Stimulated activated CD4-positive, alpha-beta T cell treated with anti-CD3 and anti-CD28 coated beads, Interleukin-4, amount 100 ng/mL, for 4 hours (primary cell): ENCODE measurements around the gene GPC5.

Experiments used
- DNase-seq, 2 experiments: peaks; one replicate each; pipeline ENCODE4 v3.0.0-alpha.2; 2020

The GPC5 gene

DNA sequence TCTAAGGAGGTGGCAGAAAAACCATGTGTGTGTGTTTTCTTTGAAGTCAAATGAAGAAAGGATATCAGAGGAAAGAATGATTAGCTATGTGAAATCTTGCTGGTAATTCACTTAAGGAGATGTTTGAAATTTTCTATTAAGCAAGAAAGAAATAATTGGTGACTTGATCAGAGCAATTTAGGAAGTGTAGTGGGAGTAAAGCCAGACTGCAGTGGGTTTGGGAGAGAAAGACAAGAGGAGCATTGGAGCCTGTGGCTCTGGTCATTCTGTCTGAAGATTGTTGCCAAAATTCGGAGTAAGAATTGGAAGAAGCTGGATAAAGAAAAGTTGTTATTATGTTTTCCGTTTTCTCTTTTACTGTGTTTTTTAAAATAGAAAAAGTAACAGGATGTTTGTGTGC lies 640.5 kb downstream of the GPC5 start:
- DNase-seq = no peak

DNA sequence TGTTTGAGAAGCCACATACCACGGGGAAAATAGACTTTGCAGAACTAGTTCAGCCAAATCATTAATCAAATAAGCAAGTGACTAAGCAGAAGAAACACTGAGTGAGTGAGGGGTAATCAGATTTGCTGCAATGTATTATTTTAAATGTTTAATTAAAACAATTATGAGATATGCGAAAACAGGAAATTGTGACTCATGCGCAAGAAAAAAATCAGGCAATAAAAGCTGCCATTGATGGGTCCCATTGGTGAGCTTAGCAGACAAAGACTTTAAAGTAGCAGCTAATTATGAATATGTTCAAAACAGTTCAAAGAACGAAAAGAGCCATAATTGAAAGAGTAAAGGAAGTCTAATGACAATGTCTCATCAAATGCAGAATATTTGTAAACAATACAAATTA lies 644.1 kb downstream of the GPC5 start:
- no peak for DNase-seq

DNA sequence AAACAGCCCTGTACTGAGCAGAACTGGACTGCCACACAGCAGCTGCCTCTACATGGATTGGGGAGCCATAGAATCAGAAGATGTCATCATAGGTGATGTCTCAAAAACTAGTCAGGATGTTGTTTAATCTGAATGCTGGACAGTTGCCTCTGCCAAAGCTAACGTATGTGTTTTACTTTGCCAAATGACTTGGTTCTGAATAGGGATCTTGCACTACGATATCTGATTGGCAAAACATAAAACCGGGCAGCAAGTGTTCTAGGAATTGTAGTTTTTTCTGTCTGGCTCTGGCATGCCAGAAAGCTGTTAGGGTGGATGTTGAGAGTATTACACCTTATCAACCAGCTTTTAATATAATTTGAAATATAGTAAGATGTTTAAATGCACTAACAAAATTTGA lies 645.9 kb downstream of the GPC5 start:
- DNase-seq = no peak

DNA sequence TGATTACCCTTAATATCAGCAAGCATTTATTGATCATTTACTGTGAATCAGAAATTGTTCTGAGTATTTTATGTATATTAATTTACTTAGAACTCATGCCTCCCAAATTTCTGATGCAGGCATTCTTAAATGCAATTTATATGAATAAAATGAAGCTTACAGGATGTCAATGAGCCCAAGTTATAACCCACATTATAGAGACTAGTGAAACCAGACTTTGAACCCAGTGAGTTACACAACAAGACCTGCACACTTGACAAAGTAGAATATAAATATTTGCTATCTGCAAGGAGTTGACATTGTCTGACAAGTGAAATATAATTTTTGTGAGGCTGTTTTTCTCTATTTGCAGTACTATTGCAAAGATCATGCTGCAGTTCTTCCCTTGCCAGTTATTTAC lies 656.0 kb downstream of the GPC5 start:
- no peak for DNase-seq

DNA sequence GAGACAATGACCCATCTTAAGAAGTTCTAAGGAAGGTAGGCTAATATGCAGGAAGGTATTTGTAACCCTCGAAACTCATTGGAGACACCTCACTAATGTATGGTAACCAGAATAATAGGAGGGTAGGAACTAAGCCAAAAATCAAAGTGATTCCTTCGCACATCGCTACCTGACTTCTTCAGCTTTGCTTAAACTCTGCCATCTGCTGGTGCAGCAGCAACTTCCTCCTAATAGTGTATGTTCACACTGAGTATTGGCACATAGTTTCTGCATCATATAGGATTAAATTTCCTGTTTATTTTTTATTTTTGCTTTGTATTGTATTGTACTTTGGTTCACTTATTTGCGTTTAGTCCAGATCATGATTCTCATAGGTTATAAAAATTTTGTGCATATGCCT lies 676.2 kb downstream of the GPC5 start:
- no peak for DNase-seq

DNA sequence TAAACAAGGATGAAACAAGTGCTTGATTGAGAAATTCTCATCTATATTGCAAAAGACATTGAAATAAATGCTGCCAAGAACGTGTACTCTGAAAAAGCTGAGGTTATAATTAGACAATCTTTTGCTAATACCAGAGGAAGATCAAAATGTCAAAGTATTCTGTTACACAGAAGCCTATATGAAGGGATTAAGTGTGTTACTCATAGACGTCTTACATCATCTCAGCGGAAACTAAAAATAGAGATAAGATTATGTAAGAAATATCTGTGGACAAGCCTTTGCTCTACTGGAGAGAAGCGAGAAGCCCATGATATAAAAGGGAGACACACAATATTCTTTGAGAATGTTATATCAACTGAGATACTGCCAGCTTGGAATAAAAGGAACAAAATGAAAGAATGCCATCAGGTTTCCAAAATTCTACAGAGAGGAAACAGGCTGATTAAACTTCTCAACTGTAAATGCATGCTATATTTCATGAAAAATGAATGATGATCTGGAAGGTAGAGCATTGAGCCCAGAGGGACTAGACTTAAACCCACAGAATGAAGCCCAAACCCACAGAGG lies 699.0 kb downstream of the GPC5 start:
- no peak for DNase-seq

DNA sequence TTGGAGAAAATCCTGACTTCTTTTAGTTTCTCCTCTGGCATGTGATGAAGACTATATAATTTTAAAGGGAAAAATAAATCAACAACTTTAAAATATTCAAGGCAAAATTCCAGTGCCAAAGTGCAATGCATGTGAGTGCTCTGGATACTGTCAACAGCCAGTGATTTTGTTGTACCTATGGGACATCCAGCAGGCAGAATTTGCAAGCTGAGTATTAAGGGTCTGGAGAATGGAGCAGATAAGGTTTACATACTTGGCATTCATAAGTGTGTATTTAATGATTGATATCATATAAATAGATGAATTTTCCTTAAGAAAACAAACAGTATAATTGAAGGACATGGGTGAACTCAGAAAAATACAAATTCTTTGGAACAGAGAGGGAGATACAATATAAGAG lies 703.4 kb downstream of the GPC5 start:
- no peak for DNase-seq

DNA sequence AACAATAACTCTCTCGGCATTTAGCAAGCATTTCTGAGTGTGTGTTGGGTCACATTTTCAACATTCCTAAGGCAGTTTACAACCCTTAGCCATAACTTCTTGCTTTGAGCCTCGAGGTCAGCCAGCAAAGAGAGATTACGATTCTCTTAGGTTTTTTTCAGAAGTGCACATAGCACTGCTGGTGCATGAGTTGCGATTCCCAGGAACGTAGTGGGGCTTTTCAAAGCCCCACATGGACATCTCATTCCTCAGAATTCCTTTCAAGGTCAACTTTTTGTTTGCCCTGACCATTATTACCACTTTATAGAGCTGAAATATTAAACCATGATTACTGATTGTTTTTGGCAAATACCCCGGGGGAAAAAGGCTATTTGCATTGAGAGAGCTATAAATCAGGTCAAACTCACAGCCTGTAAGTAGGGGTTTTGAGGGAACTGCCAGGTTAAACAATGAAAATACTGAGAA lies 705.3 kb downstream of the GPC5 start:
- DNase-seq = no peak

DNA sequence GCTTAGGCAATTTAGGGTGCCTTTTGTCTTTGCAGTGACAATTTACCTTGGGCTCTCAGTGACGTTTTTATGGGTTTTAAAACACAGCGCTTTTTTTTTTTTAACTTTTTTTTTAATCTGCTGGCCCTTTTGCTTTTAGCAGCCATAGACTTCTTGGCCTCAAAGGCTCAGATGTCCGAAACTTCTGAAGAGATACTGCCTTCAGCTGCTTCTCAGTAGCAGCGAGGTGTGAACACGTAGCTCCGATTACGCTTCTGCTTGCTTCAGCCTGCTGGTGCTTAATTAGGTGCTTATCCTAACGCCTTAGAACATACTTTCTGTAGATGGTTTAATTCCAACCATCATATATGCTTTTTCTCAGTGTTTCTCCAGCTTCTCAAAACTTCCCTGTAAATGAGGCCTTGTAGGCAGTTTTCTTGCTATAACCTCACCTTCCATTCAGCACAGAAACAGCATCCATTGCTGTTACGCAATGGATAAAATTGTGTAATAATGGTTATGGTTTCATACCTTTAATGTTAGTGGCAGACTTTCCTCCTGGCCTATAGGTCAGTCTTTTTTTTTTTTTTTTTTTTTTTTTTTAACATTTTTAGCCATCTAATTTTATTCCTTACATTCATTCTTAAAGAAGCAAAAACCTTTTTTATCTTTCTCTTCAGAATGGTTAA lies 723.9 kb downstream of the GPC5 start:
- no peak for DNase-seq

DNA sequence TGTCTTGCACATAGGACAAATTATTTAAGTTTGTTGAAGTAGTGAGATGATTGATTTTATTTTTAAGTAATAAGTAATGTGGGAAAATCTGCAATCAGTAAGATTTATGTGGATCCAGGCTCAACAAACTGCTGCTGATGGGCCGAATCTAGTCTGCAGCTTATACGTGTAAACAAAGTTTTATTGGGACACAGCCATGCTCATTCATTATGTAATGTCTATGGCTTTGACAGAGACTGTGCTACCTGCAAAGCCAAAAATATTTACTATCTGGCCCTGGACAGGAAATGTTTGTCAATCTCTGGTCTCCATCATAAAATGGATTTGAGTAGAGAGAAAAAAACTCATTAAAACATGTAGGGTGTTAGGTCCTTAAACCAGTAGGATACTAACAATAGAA lies 728.0 kb downstream of the GPC5 start:
- no peak for DNase-seq

DNA sequence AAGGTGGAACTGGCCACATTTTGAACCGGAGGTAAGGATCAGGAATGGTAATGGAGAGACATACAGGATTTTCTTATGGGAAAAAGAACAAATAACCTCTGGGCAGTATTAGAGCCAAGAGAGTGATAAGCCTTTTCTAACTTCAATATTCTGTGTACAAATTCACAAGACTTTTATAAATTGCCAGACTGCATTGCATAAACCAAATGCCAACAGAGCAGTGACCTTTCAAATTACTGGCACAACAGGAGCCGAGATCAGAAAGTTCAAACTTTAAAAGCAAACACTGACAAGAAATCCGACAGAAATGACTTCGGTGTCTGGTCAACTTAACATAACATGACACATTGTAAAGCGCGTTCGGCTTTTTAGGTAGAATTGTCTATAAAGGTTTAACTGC lies 737.1 kb downstream of the GPC5 start:
- DNase-seq = no peak

DNA sequence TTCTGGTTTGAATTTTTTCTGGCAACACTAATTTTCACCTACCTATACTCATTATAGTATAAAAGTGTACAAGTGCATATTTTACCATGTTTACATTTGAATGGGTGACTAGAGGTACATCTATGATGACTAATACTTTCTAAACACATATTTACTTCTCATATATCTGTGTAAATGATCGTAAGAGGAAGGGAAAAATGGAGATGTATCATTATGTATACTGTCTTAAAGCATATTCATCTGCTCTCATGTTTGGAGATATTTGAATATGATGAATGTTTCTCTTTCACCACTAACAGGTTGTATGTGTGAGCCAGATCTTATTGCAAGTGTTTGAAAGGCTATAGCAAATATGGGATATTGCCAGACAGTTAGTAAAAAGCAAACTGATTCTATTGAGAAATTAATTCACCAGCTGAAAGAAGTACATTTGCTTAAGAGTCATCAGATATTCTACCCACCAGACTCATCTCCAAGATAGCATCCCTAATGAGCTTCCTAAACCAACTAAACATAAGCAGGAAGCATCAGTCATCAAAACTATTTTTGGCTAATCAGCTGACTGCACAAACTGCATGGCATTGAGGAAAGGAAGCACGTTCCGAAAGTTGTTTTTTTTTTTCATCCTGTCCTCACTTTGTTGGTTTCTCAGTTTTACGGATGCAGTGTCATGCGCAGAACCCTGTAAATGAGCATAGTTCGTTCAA lies 738.2 kb downstream of the GPC5 start:
- no peak for DNase-seq

DNA sequence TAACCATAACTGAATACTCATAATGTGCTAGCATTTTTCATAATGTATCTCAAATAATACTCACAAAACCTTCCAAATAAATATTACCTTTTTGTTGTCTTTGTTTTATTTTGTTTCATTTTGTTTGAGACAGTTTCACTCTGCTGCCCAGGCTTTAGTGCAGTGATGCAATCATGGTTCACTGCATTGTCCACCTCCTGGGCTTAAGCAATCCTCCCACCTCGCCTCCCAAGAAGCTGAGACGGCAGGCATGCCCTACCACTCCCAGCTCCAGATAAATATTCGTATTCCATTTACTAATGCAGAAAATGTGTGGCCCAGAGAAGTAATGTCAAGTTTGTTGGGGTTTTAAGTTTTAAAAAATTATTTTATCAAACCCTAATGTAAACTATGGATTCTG lies 739.1 kb downstream of the GPC5 start:
- no peak for DNase-seq

DNA sequence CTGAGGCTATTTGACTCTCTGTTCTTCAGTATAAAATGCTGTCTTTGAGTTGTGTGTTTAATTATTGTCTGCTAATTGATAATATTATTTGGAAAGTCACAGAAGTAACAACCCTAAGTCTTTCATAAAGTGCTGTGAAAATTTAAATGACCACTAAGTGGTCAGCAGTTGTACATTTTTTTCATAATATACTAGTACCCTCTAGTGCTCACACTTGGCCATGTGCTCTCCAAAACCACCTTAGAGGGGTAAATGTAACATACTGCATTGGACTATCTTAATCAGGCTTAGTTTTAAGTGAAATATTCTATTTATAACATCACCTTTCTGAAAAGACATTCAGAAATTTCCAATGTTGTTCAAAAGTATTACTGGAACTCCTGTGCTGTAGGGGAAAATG lies 745.3 kb downstream of the GPC5 start:
- DNase-seq = no peak

DNA sequence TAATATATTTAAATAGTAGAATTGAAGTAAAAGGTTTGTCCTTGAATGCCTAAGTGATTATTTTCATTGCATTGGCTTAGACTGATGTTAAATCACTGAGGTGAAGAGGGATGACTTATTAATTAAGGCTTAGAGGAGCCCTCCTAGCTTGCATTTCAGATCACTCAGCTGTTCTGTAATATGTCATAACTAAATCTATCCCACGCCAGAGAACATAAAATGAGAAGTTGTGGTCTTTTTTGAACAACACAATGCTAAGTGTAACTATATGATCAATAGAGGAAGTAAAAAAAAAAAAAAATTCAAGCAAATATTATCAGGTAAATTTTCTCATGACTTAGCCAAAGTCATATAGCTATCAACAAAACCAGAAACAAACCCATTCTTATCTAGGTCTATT lies 752.2 kb downstream of the GPC5 start:
- no peak for DNase-seq

DNA sequence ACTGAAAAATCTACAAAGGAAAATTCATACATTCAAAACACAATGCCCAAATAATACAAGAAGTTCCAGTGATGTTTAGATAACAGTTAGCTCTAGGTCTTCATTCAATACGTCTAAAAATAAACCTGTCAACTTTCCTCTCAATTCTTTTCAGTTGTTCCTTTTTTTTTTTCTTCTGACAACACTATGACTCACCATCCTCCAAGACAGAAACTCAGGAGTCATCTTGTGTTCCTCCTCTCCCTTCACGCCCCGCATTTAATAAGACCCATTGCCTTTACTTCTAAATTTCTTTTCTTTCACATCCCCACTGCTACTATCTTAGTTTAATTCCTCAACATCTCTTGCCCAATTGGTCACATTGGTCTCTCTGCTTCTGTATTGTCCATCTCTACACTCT lies 759.9 kb downstream of the GPC5 start:
- no peak for DNase-seq

DNA sequence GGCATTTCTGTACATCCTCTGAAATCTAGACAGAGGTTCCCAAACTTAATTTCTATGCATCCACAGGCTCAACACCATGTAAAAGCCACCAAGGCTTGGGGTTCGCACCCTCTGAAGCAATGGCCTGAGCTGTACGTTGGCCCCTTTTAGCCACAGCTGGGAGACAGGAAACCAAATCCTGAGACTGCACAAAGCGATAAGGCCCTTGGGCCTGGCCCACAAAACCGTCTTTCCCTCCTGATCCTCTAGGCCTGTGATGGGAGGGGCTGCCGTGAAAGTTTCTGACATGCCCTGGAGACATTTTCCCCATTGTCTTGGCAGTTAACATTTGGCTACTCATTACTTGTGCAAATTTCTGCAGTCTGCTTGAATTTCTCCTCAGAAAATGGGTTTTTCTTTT lies 766.4 kb downstream of the GPC5 start:
- no peak for DNase-seq

DNA sequence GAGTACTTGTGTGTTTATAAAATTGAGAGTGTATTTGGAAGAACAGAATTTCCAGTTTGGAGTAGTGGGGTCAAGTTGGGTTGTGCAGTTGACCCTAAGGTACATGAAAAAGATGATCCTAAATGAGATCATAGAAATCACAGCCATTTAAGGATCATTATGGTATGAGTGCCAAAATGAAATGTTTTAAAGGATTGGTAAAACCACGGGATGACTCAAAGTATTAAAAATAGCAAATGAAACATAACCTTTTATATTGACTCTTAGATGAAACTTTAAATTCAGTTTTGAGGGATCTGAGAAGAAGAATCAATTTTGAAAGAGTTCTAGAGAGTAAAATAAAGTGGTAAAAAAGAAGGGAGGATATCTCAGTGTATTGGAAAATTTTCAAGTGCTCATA lies 773.8 kb downstream of the GPC5 start:
- no peak for DNase-seq

DNA sequence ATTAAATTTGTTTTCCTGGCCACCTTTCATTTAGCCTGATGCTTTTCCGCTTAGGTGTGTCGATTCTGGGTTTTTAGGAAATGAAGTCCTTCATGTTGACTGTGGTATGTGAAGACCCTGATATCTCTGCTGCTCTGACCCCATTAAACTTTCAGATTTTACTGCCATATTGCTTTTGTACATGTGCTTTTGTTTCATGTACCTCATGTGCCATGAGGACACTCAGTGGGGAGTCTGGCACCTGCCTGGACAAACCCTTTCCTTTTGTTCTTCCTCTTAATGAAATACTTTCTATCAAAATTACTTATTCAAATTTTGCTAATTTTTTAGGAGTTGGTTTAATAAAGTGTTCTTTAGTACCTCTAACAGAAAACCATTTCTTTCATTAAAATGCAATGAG lies 774.8 kb downstream of the GPC5 start:
- no peak for DNase-seq

DNA sequence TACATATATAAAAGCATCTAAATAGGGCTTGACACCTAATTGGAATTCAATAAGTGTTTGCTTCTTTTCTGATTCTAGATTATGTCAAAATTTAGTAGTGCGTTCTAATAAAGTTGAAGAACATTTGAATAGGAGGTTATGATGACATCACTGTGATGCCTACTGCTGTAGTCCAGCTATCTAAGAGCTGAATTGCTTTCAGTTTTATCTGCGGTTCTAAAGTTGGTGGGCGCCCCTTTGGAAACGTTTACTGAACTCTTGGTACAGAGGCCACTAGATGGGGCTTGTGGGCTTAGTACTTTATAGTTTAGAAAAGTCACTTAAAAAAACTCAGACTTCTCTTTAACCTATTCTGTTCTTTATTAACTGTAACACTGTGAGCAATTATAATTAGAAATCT lies 776.9 kb downstream of the GPC5 start:
- DNase-seq = no peak

DNA sequence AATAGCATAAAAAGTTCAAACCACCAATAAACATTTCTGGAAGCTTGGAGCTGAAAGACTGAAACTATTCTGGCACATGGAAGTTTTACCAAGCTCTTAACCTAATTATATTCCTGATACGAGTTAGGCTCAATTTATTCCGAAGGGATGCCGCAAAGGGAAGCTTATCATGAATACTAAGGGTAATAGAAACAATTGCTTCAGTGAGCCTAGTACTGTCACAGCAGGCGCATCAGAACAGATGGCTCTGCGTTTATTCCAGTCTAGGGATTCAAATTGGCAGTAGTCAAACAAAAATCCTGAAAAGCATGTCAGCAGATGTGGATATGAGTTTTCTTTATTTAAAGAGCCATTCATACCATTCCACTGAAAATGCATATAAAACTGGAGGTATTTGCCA lies 779.5 kb downstream of the GPC5 start:
- no peak for DNase-seq

DNA sequence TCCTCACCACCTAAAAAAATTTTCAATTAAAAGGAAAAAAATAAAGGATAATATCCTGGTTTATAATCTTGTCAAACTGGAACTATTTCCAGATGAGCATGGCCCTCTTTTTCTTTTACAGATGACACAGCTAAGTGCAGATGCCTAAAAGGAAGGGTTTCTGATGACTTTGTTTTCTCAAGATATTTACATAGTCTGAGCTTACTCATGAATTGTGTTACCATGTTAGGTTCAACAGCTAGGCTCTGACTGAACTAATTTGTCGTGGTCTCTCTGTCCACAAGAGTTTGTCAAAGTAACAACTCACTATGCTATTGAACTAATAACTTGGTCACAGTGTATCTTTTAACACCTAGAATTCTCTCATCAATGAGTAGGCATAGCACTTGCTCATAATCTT lies 780.8 kb downstream of the GPC5 start:
- no peak for DNase-seq

DNA sequence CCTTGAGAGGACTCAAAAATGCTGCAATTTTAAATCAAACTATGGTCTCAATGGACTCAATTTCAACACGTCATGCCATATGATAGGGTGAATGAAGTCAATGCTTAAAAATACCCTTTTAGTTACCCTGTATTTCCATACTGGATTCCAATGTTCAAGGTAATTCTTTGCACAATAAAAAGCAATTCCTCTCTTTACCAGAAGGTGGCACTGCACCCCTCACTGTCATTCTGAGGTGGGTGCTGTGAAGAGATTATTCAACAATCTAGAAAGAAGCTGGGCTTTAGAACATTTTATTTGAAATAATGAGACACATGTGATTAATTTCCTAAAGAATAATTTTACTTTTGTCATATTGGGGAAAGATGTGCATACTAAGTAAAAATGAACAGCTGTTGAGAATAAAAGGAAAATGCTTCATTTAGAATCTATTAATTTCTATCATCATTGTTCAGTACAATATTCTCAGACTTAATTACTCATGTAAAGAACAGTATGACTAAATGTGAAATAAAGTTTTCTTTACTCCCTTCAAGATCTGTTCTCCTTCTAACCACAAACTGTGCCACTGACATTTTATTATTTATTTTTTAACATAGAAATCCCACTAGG lies 789.1 kb downstream of the GPC5 start:
- DNase-seq = no peak

DNA sequence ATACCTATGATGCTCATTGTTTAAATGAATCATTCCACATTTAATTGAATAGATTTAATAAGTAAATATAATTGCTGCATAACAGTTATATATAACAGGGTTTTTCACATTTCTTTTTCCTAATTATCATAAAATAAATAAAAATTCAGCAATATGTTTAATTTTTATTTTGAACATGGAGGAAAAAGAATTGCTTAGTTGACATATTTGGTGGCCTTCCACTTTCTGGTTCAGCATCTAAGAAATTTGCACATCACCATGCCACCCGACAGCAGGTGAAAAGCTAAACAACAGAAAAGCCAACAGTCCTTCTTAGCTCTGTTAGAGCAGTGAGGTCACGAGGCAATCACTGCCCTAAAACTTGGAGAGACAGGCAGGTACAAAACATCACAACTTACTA lies 790.2 kb downstream of the GPC5 start:
- DNase-seq = no peak
